Upper lobe of left lung (tissue), 4 donors: ENCODE measurements around the gene KCNJ1.

Experiments
- CTCF ChIP-seq, 6 experiments: fragments of 450-650 bp in 4 of 6; fragments of 200-600 bp in 2 of 6; sonication (generic) in 2 of 6; IDR thresholded peaks; one replicate each; pipeline ENCODE4 v1.5.1; 2016 to 2019; ENCODE audit warnings: antibody characterized with exemption in 6 of 6
- POLR2A ChIP-seq, 4 donors: fragments of 450-650 bp; IDR thresholded peaks; one replicate each; pipeline ENCODE4 v1.5.1; 2016 to 2017; ENCODE audit warnings: antibody characterized with exemption in 4 of 4, mild to moderate bottlenecking in 2 of 4
- POLR2AphosphoS5 ChIP-seq, 2 donors: sonication (generic); formaldehyde crosslinking; IDR thresholded peaks; one replicate each; pipeline ENCODE4 v1.5.1; 2017; ENCODE audit warnings: antibody characterized with exemption in 2 of 2

GRCh38 chr11:128840137-128840536, 27.0 kb downstream of the KCNJ1 start:
- TF ChIP-seq CTCF (IDR thresholded peaks at IDR 0.05) = no peak
- TF ChIP-seq POLR2A (IDR thresholded peaks at IDR 0.05) = no peak
- no peak for TF ChIP-seq POLR2AphosphoS5 (IDR thresholded peaks at IDR 0.05)
